ENCODE measurements around the gene UGGT1. TPM values are rescaled to one million over a fixed set of nuclear protein-coding genes. Genes with fewer than 3 reads are reported as not detected.

The UGGT1 gene
- total RNA-seq, 1 donor from 2014 or later, result 43.7 TPM

GRCh38 chr2:128103407-128103806 is 12.4 kb downstream of the UGGT1 start:
- H3K27ac Mint-ChIP-seq (ENCODE audit: unreplicated experiment), result no peak overlapping the region
- no peaks in the 10 kb centered on the region for H3K9me3 Mint-ChIP-seq (ENCODE audit: unreplicated experiment)
- H3K4me3 Mint-ChIP-seq (ENCODE audit: unreplicated experiment), result no peak overlapping the region
- H3K4me1 Mint-ChIP-seq (ENCODE audit: unreplicated experiment), result no peaks in the 10 kb centered on the region
- peaks cover 18% of the 10 kb centered on the region for H3K36me3 Mint-ChIP-seq (ENCODE audit: unreplicated experiment)
- H3K27me3 Mint-ChIP-seq (ENCODE audit: unreplicated experiment), result no peaks in the 10 kb centered on the region
- no peak for TF ChIP-seq CTCF (IDR thresholded peaks at IDR 0.05)
- DNase-seq (ENCODE audit: extremely low spot score, unreplicated experiment), result no peak

DNA sequence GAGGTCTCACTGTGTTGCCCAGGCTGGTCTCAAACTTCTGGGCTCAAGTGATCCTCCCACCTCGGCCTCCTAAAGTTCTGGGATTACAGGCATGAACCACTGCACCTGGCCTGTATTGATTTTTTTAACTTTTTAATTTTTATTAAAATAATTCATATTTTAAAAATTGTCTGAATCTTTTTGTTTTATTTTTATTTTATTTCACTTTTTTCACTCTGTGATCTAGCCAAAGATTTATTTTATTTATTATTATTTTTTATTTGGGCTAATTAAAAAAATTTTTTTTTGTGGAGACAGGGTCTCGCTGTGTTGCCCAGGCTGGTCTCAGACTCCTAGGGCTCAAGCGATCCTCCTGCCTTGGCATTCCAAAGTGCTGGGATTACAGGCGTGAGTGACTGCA is 14.1 kb downstream of the UGGT1 start:
- Mint-ChIP-seq H3K4me3 (ENCODE audit: unreplicated experiment) (no peak overlapping the region), H3K4me1 (ENCODE audit: unreplicated experiment) (no peaks in the 10 kb centered on the region), H3K27ac (ENCODE audit: unreplicated experiment) (no peak overlapping the region), H3K27me3 (ENCODE audit: unreplicated experiment) (no peaks in the 10 kb centered on the region), H3K36me3 (ENCODE audit: unreplicated experiment) (peaks cover 18% of the 10 kb centered on the region), H3K9me3 (ENCODE audit: unreplicated experiment) (no peaks in the 10 kb centered on the region)
- no peak for DNase-seq (ENCODE audit: extremely low spot score, unreplicated experiment)
- no peak for TF ChIP-seq CTCF (IDR thresholded peaks at IDR 0.05)

- no peak for TF ChIP-seq CTCF (IDR thresholded peaks at IDR 0.05)
- H3K36me3 Mint-ChIP-seq (ENCODE audit: unreplicated experiment), result peaks cover 18% of the 10 kb centered on the region
- no peaks in the 10 kb centered on the region for H3K4me1 Mint-ChIP-seq (ENCODE audit: unreplicated experiment)
- H3K4me3 Mint-ChIP-seq (ENCODE audit: unreplicated experiment), result no peak overlapping the region
- no peak for DNase-seq (ENCODE audit: extremely low spot score, unreplicated experiment)
- no peaks in the 10 kb centered on the region for H3K27me3 Mint-ChIP-seq (ENCODE audit: unreplicated experiment)
- no peaks in the 10 kb centered on the region for H3K9me3 Mint-ChIP-seq (ENCODE audit: unreplicated experiment)
- H3K27ac Mint-ChIP-seq (ENCODE audit: unreplicated experiment), result no peak overlapping the region
Observed at GRCh38 chr2:128108166-128108565, 17.2 kb downstream of the UGGT1 start.

GRCh38 chr2:128109243-128109642 is 18.2 kb downstream of the UGGT1 start:
- H3K36me3 Mint-ChIP-seq (ENCODE audit: unreplicated experiment), result peaks cover 16% of the 10 kb centered on the region
- H3K9me3 Mint-ChIP-seq (ENCODE audit: unreplicated experiment), result no peaks in the 10 kb centered on the region
- H3K4me3 Mint-ChIP-seq (ENCODE audit: unreplicated experiment), result no peak overlapping the region
- TF ChIP-seq CTCF (IDR thresholded peaks at IDR 0.05), result no peak
- no peaks in the 10 kb centered on the region for H3K4me1 Mint-ChIP-seq (ENCODE audit: unreplicated experiment)
- DNase-seq (ENCODE audit: extremely low spot score, unreplicated experiment), result no peak
- H3K27me3 Mint-ChIP-seq (ENCODE audit: unreplicated experiment), result no peaks in the 10 kb centered on the region
- H3K27ac Mint-ChIP-seq (ENCODE audit: unreplicated experiment), result no peak overlapping the region

- no peak for DNase-seq (ENCODE audit: extremely low spot score, unreplicated experiment)
- Mint-ChIP-seq H3K27me3 (ENCODE audit: unreplicated experiment) (no peaks in the 10 kb centered on the region), H3K9me3 (ENCODE audit: unreplicated experiment) (no peaks in the 10 kb centered on the region), H3K4me1 (ENCODE audit: unreplicated experiment) (no peaks in the 10 kb centered on the region), H3K36me3 (ENCODE audit: unreplicated experiment) (peaks cover 32% of the 10 kb centered on the region), H3K27ac (ENCODE audit: unreplicated experiment) (no peak overlapping the region), H3K4me3 (ENCODE audit: unreplicated experiment) (no peak overlapping the region)
- TF ChIP-seq CTCF (IDR thresholded peaks at IDR 0.05), result no peak
Observed at GRCh38 chr2:128115921-128116623, 25.1 kb downstream of the UGGT1 start.
